ENCODE data around the gene C22orf15.

C22orf15 gene

DNA sequence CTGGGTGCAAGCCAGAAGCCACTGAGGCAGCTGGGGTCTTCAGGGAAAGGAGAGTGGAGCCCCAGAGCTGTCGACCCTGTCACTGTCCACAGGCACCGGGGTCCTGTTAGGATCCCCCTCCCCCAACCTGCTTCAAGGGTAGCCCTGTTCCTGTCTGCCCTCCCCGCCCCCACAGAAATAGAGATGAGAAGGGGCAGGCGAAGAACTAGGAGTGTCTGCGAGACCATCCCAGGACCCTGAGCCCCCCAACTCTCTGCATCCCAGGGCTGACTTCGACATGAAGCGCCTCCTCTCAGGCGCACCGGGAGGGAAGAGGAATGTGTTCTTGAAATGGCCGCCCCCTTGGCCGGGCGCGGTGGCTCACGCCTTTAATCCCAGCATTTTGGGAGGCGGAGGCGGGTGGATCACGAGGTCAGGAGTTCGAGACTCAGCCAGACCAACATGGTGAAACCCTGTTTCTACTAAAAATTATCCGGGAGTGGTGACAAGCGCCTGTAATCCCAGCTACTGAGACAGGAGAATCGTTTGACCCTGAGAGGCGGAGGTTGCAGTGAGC lies 11.3 kb upstream of the C22orf15 start:
- no peak for DNase-seq

DNA sequence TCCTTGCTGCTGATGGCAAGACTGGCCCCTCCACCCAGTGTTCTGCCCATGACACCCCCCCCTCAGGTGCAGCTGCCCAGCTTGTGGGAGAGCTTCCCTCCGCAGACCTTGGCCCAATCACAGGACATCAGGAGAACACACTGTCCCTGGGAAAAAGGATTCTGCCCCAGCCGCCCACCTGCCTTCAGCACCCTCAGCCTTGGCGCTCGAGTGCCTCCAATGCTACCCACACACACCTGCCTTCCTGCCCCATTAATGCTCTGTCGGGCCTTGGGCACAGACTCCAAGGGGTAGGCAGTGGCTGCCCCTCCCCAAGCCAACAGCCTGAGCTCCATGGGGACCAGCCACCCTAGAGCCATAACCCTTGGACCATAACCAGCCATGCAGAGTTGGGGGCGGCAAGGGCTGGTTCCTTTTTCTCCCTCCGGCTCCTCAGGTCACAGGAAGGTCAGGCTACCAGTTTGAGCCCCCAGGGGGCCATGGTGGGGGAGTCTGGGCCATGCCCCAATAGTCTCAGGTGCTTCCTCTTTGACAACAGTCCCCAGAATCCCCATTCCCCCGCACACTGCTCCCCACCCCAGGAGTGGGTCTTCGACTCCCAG lies 10.6 kb upstream of the C22orf15 start:
- DNase-seq = no peak

DNA sequence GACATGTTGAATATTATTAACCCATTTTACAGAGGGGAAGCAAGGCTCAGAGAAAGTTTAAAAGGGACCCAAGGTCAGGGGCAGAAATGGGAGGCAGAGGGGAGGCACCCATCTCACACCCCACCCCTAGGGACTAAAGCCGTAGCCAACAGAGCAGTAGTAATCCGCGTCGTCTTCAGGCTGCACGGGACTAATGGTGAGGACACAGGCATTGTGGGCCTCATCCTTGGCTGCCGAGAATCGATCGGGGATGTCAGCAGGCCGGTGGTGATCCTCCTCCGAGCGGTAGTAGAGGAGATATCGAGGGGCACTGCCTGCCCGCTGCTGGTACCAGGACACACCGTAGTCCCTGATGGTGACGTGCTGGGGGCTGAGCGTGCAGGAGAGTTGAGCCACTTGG lies 10.0 kb upstream of the C22orf15 start:
- DNase-seq = no peak

DNA sequence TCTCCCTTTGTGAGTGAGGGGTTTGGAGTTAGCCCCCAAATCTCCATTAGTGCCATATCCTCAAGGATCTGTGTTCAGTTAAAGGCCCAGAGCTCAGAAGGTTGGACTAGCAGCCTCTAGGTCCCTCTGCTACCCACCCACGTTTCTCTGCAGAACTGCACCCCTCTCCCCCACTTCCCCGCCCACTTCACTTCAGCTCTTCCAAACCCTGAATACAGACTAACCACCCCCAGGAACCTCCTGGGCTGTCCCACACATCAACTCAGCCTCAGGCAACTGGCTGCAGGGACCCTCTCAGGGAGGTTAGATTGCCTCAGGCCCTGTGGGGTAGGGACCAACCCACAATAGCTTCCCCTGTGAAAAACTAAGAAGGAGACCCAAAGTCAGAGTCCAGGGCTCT lies 9.4 kb upstream of the C22orf15 start:
- DNase-seq = no peak

DNA sequence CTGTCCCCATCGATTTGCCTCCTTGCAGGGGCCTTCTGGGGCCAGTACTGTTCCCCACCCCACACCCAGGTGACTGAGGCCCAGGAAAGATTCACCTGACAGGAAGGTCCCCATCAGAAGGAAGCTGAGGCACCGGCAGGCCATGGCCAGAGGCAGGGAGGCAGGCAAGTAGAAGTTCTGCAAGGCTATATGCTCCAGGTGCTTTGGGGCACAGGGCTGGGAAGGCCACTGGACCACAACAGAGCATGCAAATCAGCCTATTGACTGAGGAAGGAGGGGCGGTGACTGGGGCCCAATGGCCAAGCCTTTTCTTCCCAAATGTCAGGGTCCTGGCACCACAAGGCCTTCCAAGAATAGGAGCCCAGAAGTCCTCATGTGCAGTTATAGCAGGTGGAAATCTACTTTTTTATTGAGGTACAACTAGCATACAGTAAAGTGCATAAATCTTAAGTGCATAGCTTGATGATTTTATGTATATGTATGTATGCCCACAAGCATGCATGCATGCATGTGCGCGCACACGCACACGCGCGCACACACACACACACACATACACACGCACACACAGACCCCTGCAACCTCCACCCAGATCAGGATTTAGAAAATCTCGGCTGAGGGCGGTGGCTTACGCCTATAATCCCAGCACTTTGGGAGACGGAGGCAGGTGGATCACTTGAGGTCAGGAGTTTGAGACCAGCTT lies 8.4 kb upstream of the C22orf15 start, which contains the start of gene VPREB3:
VPREB3 (minus strand) TSS at position 206 of the 700 bp plus-strand sequence; CDS start at position 144, 62 bp downstream.
- DNase-seq = no peak

DNA sequence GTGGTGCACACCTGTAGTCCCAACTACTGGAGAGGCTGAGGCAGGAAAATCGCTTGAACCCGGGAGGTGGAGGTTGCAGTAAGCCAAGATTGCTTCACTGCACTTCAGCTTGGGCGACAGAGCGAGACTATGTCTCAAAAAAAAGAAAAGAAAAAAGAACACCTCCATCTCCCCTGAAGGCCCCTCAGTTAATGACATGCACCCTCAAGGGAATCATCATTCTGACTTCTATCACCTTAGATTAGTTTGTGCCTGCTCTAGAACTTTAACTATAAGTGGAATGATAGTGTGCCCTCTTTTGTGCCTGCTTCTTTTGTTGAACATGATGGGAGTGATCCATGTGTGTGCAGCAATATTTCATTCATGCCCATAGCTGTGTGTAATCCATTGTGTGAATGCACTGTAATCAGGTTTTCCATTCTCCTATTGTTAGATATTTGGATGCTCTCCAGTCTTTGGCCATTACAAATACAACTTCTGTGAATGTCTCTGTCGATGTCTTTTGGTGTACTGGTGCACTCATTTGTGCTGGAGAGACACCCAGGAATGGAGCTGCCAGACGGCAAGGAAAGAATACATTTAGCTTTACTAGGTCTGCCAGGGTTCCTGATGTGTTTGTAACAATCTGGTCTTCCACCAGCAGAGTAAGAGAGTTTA lies 7.7 kb upstream of the C22orf15 start:
- DNase-seq = no peak

DNA sequence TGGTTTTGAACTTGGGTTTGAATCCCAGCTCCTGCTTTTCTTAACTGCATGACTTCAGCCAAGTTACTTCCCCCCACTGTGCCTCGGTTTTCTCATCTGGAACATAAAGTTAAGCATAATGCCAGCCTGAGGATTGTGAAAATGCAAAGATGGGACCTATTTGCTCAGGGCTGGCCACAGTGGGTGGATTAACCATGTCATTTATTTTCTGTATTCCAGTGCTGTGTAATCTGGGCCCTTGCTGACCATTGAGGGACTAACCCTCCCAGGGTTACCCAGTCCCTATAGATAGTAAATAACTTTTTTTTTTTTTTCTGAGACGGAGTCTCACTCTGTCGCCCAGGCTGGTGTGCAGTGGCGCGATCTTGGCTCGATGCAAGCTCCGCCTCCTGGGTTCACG lies 7.1 kb upstream of the C22orf15 start:
- no peak for DNase-seq

DNA sequence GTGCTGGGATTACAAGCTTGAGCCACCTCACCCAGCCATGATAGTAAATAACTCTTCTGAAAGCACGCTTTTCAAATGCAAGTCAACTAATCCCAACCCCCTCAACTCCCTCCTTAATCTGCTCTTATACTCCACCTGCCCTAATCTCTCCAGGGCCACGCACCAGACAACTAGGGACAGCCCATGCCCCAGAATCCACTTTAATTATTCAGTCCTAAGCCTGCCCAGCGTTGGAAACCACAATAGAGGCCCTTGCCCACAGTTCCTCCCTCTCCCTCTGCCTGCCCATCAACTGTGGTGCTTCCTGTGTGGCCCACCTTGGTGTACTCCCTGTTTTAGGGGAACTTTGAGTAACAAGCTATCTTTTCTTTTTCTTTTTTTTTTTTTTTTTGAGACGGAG lies 5.9 kb upstream of the C22orf15 start:
- DNase-seq = no peak

DNA sequence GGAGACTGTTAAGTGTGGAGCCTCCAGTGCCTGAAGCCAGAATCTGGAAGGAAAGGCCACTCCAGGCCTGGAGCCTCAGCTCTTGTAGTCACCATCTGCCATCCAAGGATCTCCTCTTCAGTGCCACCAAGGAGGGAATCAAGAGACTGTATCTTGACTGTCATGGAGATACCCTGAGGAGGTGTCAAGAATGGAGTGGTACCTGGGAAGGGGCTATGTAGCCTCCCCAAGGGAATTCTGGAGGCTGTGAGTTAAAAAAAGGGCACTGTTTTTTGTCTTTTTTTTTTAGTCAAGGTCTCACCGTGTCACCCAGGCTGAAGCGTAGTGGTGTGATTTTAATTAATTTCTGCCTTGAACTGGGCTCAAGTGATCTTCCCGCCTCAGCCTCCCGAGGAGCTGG lies 3.2 kb upstream of the C22orf15 start:
- no peak for DNase-seq

DNA sequence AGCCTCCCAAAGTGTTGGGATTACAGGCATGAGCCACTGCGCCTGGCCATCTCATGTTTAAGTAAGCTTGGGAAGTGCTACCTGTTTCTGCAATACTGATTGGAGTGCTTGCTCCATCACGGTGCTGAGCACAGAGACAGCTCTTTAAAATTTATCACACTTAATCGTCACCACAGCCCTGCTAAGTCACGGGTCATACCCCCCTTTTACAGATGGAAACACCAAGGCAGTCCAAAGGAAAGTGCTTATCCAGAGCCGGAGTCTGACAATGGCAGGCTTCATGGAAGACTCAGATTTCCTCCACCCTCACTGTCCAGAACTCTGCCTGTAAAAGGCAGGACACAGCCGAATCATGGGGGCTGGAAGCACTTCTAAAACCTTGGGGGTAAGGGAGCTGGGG lies 2.7 kb upstream of the C22orf15 start:
- DNase-seq = no peak

DNA sequence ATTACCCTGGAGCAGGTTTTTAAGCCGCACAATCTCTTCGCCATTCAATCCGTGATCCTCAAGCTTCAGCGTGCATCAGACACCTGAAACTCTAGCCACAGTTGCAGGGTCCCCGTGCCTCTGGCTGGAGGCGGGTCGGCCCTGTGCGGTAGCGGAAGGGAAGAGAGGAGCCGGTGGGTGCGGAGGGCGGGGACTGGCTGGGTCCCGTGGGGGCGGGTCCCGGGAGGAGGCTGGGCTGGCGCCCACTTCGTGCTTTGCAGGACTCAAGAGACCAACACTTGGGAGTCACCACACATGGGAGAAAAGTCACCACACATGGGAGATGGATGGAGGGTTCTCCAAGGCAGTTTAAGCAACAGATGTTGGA lies 772 bp downstream of the C22orf15 start:
- peak; percentile 46 for DNase-seq

DNA sequence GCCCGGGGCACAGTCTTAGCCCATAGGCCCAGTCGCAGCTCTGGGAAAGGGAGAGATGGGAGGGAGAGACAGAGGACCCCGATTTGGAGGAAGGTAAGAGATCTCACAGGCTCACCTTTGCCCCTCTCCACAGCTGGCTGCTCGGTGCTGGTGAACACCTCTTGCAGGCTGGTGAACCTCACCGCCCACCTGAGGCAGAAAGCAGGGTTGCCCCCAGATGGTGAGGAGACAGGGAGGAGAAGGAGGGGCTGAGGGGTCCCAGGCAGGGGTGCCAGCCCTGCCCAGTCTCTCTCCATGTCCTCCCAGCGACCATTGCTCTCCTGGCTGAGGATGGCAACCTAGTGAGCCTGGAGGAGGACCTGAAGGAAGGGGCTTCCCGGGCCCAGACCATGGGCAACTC lies 1.2 kb downstream of the C22orf15 start:
- DNase-seq = no peak

DNA sequence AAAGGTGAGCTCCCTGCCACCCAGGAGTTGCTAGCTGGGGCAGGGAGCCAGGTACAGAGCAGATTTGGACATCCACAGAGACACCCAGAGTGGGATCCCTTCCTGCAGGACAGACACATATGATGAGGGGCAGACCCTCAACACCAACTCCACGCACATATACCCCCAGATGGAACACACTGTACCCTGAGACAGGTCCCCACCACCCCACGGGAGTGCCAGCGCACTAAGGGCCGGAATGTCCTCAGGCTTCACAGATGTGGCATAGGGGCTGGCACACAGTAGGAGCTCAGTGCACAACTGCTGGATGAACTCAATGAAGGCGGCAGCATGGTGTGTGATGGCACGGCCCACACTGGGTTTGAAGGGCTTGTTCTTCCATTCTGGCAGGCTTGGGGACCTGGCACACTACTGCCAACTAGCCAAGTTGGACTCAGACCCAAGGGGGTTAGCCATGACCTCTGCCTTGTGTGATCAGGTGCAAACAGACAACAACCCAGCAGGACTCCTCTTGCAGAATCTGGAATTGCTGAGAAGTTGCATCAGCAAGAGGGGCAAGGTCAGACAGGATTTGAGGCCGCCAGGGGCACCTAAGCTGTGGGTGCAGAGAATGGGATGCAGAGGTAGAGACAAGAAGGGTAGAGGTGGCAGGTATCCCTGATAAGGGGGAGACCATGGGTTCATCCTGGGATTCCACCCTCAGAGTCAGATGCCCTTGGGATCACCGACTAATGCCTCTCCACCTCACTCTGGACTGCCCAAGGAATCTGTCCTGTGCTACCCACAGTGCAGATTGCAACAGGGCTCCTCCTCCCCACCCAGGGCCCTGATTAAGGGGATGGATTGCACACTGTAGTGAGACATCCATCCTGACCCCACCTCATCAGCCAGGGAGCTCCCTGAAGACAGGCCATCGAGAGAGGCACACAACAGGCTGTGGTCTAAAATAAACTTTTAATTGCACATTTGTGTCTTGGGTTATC lies 2.4 kb downstream of the C22orf15 start:
- no peak for DNase-seq

DNA sequence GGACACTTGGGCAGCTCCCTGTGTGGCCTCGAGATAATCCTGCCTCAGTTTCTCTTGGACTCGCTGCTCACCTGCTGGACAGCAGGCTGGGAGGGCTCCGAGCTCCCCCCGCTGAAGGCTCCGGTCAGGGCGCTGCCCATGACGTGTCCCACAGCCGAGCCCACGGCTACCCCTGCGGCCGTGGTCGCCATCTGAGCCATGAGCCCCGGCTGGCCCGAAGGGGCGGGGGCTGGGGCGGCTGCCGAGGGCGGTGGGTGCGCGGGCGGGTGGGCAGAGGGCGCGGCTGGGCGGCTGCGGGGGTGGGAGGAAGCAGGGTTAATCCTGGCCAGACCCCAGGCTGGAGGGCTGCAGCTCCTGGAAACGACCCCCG lies 4.5 kb downstream of the C22orf15 start:
- no peak for DNase-seq

DNA sequence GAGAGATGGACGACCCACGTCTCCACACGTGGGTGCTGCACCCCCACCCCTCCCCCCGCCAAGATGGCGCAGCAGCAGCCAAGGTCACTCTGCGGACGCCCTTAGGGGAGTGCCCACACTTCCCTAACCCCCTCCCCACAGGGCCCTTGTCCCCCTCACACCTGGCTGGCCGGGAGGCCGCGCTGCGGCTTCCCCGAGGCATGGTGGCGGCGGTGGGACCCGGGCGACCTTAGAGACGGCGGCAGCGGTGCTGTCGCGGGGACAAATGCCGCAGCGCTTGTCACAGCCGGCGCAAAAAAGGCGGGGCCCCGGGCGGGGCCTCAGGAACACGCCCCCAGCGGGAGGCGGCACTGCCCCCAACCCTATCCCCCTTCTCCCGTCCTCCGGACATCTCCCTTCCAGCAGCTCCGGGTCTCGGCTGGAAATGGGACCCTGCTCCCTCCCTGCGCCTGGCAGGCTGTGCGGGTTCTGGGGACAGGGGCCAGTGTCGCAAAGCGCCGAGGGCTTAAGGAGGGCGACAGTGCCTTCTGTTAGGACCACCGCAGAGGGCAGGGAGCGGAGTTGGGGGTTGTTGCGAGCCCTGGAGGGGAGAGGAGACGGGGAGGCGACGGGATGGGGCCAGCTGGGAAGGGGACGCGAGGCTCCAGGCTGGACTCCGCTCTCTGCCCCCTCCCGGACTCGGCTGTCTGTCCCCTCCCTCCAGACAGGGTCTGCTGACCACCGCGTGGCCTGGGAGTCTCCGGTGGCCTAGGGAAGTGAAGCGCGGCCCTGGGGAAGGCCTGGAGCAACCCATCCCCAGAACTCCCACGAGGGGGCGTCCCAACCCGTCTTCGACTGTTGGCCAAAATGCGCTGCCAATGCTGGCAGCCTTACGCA lies 5.1 kb downstream of the C22orf15 start, which contains the start of gene CHCHD10:
CHCHD10 (minus strand) TSS at position 300 of the 876 bp plus-strand sequence; CDS start at position 202, 98 bp downstream.
- peak; percentile 74 for DNase-seq

DNA sequence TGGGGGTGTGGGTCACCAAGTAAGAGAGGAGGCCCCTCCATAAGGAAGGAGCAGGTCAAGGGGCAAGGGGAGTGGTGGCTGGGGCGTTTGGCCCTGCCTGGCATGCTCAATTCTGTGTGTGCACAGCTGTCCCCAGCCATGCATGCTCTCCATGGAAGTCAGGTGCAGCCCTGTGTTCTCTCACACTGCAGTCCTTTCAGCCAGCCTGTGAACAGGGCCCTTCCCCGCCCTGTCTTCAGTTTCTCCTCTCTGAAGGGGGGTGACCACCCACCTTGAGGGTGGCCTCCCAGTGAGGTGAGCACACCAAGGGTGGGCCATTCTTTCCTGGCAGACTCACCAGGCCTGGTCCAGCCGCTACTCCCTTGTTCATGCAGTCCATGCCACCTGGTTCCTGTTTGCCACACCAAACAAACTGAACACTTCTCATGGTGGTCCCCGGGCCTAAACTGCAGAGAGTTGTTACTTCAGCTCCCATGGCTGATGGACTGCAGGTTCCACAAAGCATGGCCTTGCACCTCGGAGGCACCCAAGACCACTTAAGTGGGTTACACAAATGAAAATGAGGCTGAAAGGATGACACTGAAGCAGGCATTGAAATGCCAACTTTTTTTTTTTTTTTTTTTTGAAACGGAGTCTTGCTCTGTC lies 6.7 kb downstream of the C22orf15 start:
- DNase-seq = no peak

DNA sequence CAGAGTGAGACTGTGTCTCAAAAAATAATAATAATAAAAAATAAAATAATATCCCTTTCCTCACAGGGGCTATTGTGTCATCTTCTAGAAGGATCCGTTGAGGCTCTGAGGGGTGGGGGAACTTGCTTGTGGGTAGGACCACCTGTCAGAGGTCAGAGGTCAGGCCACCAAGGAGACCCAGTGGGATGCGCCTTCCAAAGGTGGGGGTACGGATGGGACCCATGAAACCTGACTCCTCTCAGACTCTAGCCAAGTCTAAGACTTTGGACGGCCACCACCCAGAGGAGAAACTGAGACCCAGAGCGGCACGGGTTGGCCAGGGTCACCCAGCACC lies 9.5 kb downstream of the C22orf15 start:
- no peak for DNase-seq

DNA sequence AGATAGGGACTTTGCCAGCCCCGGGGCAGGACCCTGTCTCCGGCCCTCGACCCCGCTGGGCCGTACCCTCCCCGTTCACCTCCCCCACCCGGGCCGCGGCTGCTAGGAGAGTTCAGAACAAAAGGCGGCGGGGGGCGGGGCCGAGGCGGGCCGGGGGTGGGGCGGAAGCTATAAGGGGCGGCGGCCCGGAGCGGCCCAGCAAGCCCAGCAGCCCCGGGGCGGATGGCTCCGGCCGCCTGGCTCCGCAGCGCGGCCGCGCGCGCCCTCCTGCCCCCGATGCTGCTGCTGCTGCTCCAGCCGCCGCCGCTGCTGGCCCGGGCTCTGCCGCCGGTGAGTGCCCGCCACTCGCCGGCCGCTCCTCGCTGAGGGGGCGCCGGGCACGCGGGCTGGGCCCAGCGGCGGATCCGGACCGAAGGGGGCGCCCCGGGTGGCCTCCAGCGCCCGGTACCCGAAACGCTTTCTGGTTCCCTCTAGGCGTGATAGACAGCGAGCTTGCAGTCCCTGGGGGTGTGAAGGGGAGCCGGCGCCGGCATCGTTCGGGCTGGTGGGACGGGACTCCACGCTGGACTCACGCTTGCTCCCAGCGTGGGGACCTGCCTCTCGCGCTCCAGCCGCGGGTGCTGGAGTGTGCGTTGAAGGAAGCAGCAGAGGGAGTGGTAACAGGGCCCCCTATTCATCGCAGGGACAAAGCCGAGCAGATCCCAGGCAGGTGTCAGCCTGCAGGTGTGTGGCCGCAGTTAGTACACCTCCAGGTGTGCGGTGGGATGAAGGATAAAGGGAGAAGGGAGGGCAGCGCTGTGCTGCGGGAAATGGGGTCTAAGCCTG lies 10.1 kb downstream of the C22orf15 start, which contains the start of gene MMP11:
MMP11 (plus strand) TSS at position 201 of the 825 bp plus-strand sequence; CDS start at position 223, 22 bp downstream.
- DNase-seq = peak; percentile 59

DNA sequence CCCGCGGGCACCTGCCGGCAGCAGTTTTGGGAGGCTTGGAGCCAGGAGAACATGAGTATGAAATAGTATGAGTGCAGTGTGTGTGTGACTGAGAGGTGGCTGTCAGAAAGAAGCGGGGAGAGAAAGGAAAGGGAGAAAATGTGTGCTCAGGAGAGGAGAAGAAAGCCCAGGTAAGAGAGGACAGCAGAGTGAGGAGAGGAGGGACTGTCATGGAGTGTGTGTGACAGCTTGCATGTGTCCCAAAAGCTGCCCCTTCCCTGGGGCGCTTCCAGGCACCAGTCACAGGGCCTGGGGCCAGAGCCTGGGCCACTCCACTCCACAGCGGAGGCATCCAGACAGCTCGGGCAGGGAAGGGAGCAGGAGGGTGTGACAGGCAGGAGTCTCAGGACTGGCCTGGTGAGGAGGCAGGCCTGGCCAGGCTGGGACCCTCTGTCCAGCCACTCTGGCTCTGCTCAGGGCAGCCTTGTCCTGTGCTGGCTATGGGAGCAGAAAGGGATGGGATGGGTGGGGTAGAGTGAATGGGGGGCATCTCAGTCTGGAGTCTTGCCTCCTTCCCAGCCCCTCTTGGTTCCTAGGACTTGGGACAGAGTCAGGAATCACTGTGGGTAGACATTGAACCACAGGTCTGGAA lies 10.8 kb downstream of the C22orf15 start:
- no peak for DNase-seq

All from CD4-positive, alpha-beta T cell treated with Interleukin-12 subunit alpha and Interleukin-12 subunit beta, for 1 hour (primary cell).